Right lobe of liver (tissue), 4 donors: ENCODE measurements around the gene KCNQ1.

Experiments
- CTCF ChIP-seq, 4 donors: fragments of 200-600 bp in 3 of 4; fragments of 450-650 bp in 1 of 4; IDR thresholded peaks; one replicate each; pipeline versions ENCODE4 v1.5.1 to v1.8.0; 2016 to 2022; ENCODE audit warnings: antibody characterized with exemption in 4 of 4, mild to moderate bottlenecking in 2 of 4
- POLR2A ChIP-seq: fragments of 450-650 bp; IDR thresholded peaks from one replicate; pipeline ENCODE4 v1.6.1; 2017; ENCODE audit warnings: antibody characterized with exemption, mild to moderate bottlenecking
- donor health status: DM: no; HTN: no; CAD: no.
- donor health status: DM: no; HTN: no; CAD: no.
- donor health status: DM: no; HTN: yes; CAD: no.

- TF ChIP-seq CTCF (IDR thresholded peaks at IDR 0.05), result no peak
- TF ChIP-seq POLR2A, result no peak
These were observed 414.9 kb downstream of the KCNQ1 start for GRCh38 chr11:2859699-2860037.
